ENCODE data around the gene RCBTB2.

GRCh38 chr13:48475230-48475629, 57.6 kb downstream of the RCBTB2 start:
- no peak for TF ChIP-seq EP300 (IDR thresholded peaks at IDR 0.05; ENCODE audit: borderline replicate concordance)
- TF ChIP-seq TAF1 (IDR thresholded peaks at IDR 0.05; ENCODE audit: low read depth), result no peak
- no peak for TF ChIP-seq FOXM1 (IDR thresholded peaks at IDR 0.05; ENCODE audit: borderline replicate concordance, low read depth)
- no peak for TF ChIP-seq RAD21 (IDR thresholded peaks at IDR 0.05; ENCODE audit: low read depth)
- no peak for TF ChIP-seq TCF12 (IDR thresholded peaks at IDR 0.05; ENCODE audit: low read depth)
- no peak for TF ChIP-seq YY1 (IDR thresholded peaks at IDR 0.05; ENCODE audit: low read depth)
- TF ChIP-seq CEBPB (IDR thresholded peaks at IDR 0.05), result no peak
- no peak for TF ChIP-seq USF1 (IDR thresholded peaks at IDR 0.05)
- TF ChIP-seq MAX (IDR thresholded peaks at IDR 0.05), result no peak
- no peak for TF ChIP-seq CREB1 (IDR thresholded peaks at IDR 0.05; ENCODE audit: low read depth)
- TF ChIP-seq TEAD4 (IDR thresholded peaks at IDR 0.05), result no peak
- no peak for TF ChIP-seq REST (IDR thresholded peaks at IDR 0.05; ENCODE audit: low read depth)
- TF ChIP-seq EGR1 (IDR thresholded peaks at IDR 0.05), result no peak

All from Ishikawa (cell line).